Loucy (cell line): ENCODE measurements around the gene MLST8.

Source experiments
- CTCF ChIP-seq: fragments of 200-600 bp; sonication (generic); conservative IDR thresholded peaks from 2 replicates; pipeline ENCODE4 v1.5.1; 2014; ENCODE audit warnings: mild to moderate bottlenecking, antibody characterized with exemption, low read length
- EZH2phosphoT487 ChIP-seq: fragments of 200-600 bp; IDR thresholded peaks from 2 replicates; pipeline ENCODE4 v1.6.1; 2018; ENCODE audit warnings: antibody characterized with exemption, mild to moderate bottlenecking, moderate library complexity, borderline replicate concordance

- TF ChIP-seq CTCF (no peak), EZH2phosphoT487 (no peak)
Measured at GRCh38 chr16:2242598-2242997, 37.3 kb downstream of the MLST8 start.
